ENCODE results near the gene SEMA4B. TPM values are rescaled to one million over a fixed set of nuclear protein-coding genes. Genes with fewer than 3 reads are reported as not detected.

SEMA4B gene
- total and polyA plus RNA-seq, 9 of the 15 experiments (the other 6 are each of a cell fraction or from before 2014, with no cell fraction given) = 1.3 to 33.6 (median 11.0) TPM

DNA sequence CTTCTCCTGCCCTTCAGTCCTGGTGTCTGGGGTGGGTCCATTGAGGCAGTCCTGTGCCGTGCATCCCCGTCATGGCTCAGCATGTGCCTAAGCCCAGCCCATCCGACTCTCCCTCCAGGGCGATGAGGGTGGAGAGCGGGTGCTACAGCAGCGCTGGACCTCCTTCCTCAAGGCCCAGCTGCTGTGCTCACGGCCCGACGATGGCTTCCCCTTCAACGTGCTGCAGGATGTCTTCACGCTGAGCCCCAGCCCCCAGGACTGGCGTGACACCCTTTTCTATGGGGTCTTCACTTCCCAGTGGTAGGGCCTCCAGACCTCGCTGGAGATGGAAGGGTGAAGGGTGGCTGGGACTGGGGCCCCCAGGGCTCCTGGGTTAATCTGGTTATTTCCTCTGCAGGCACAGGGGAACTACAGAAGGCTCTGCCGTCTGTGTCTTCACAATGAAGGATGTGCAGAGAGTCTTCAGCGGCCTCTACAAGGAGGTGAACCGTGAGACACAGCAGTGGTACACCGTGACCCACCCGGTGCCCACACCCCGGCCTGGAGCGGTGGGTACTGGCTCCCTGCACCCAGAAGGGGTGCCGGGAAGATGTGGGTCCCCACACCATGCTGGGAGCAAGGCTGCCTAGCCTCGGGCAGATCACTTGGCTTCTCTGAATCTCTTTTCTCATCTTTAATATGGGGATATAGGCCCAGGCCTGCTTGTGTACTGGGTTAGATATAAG lies 22.5 kb downstream of the SEMA4B start:
- H3K9me3 ChIP-seq (replicated peaks; ENCODE audit: control insufficient read depth, insufficient read depth, low read depth, low read length) = no peaks in the 10 kb centered on the region
- H3K4me1 ChIP-seq (replicated peaks in 1 of 2; ENCODE audit: control insufficient read depth in 2 of 2, insufficient read depth in 2 of 2, low read length in 2 of 2) = peaks cover 0 to 26% of the 10 kb centered on the region in 2 experiments; a peak in 2 of 5 replicates
- no peak for TF ChIP-seq NONO (IDR thresholded peaks at IDR 0.05; ENCODE audit: low read depth in 2 of 2, low read length in 1 of 2)
- TF ChIP-seq RBM22 (IDR thresholded peaks at IDR 0.05; ENCODE audit: low read depth, low read length, poor library complexity, severe bottlenecking) = peak; percentile 43
- H3K27me3 ChIP-seq (ENCODE audit: control insufficient read depth in 2 of 2, insufficient read depth in 2 of 2, low read length in 2 of 2) = no peaks in the 10 kb centered on the region
- no peaks in the 10 kb centered on the region for H3K9me1 ChIP-seq (ENCODE audit: control insufficient read depth, insufficient read depth, low read length)
- H3K79me2 ChIP-seq (ENCODE audit: control insufficient read depth, insufficient read depth, low read length) = no peaks in the 10 kb centered on the region
- DNase-seq (ENCODE audit: extremely low read depth in 1 of 4, low spot score in 3 of 4) (no peak), FAIRE-seq (no peak), ATAC-seq (no peak)
- H2AFZ ChIP-seq (ENCODE audit: low read depth, low read length) = no peak overlapping the region
- in situ Hi-C loops (cut with MboI) (no loop called here), intact Hi-C loops (cut with micrococcal nuclease) (no loop called here)
- 0 out of 2 replicates have a peak, but pooled peaks cover 5% of the 10 kb centered on the region for H4K20me1 ChIP-seq (replicated peaks; ENCODE audit: control insufficient read depth, insufficient read depth, low read length)
- ChIA-PET CTCF (ENCODE audit: low intra/inter-chr PET ratio) (no interaction called here), POLR2A (no interaction called here)
- peak overlapping the region in 1 of 2 experiments; percentile 69; a peak in 1 of 4 replicates for H3K9ac ChIP-seq (ENCODE audit: insufficient read depth in 1 of 2, low read depth in 2 of 2, low read length in 2 of 2)
- no TSS peak for BruUV-seq (replicated peaks)
- H3K4me3 ChIP-seq = no peak overlapping the region
- peaks cover 86% of the 10 kb centered on the region; the same call in 2 of the 3 replicates for H3K36me3 ChIP-seq (ENCODE audit: control insufficient read depth, insufficient read depth, low read length)
- WGBS (ENCODE audit: insufficient coverage, low coverage, missing lambda C conversion rate) = 90% methylated on average over 22 of the region's 22 CpGs
- no peak overlapping the region for H3K27ac ChIP-seq (ENCODE audit: extremely low read depth, low read depth, low read length)
- no peak overlapping the region for H3K4me2 ChIP-seq (ENCODE audit: insufficient read depth, low read length)

DNA sequence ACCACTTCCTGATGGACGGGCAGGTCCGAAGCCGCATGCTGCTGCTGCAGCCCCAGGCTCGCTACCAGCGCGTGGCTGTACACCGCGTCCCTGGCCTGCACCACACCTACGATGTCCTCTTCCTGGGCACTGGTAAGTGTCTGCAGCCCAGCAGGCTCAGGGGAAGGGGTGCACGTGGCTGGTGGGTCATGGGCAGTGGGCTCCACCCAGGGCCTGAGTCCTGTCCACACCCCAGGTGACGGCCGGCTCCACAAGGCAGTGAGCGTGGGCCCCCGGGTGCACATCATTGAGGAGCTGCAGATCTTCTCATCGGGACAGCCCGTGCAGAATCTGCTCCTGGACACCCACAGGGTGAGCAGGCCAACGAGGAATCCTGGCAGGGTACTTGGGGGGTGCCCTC lies 23.9 kb downstream of the SEMA4B start:
- ChIA-PET POLR2A (no interaction called here), CTCF (ENCODE audit: low intra/inter-chr PET ratio) (interaction anchor here (1.1 kb wide), 1 partner anchor 82 kb away, joined by 4 read pairs; no protein-coding TSS in a partner anchor)
- no peak for FAIRE-seq
- Histone ChIP-seq H3K27ac (ENCODE audit: extremely low read depth, low read depth, low read length) (no peak overlapping the region), H3K9ac (ENCODE audit: insufficient read depth in 1 of 2, low read depth in 2 of 2, low read length in 2 of 2) (no peak overlapping the region; a peak in 1 of 4 replicates), H3K9me1 (ENCODE audit: control insufficient read depth, insufficient read depth, low read length) (no peaks in the 10 kb centered on the region), H3K4me2 (ENCODE audit: insufficient read depth, low read length) (no peak overlapping the region), H3K79me2 (ENCODE audit: control insufficient read depth, insufficient read depth, low read length) (no peaks in the 10 kb centered on the region), H3K9me3 (replicated peaks; ENCODE audit: control insufficient read depth, insufficient read depth, low read depth, low read length) (no peaks in the 10 kb centered on the region), H3K4me3 (no peak overlapping the region), H3K27me3 (ENCODE audit: control insufficient read depth in 2 of 2, insufficient read depth in 2 of 2, low read length in 2 of 2) (no peaks in the 10 kb centered on the region), H3K36me3 (ENCODE audit: control insufficient read depth, insufficient read depth, low read length) (peaks cover 89% of the 10 kb centered on the region; the same call in 2 of the 3 replicates), H3K4me1 (replicated peaks in 1 of 2; ENCODE audit: control insufficient read depth in 2 of 2, insufficient read depth in 2 of 2, low read length in 2 of 2) (peaks cover 2 to 20% of the 10 kb centered on the region in 2 experiments; a peak in 3 of 5 replicates), H2AFZ (ENCODE audit: low read depth, low read length) (no peak overlapping the region), H4K20me1 (replicated peaks; ENCODE audit: control insufficient read depth, insufficient read depth, low read length) (0 out of 2 replicates have a peak, but pooled peaks cover 4% of the 10 kb centered on the region)
- 97% methylated on average over 15 of the region's 17 CpGs for WGBS (ENCODE audit: insufficient coverage, low coverage, missing lambda C conversion rate)
- intact Hi-C loops (cut with micrococcal nuclease) = no loop called here
- no TSS peak for BruUV-seq (replicated peaks)
- in situ Hi-C loops (cut with MboI) = no loop called here
- DNase-seq (ENCODE audit: extremely low read depth in 1 of 4, low spot score in 3 of 4) = no peak
- TF ChIP-seq, protein P1, sequence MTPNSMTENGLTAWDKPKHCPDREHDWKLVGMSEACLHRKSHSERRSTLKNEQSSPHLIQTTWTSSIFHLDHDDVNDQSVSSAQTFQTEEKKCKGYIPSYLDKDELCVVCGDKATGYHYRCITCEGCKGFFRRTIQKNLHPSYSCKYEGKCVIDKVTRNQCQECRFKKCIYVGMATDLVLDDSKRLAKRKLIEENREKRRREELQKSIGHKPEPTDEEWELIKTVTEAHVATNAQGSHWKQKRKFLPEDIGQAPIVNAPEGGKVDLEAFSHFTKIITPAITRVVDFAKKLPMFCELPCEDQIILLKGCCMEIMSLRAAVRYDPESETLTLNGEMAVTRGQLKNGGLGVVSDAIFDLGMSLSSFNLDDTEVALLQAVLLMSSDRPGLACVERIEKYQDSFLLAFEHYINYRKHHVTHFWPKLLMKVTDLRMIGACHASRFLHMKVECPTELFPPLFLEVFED (CRISPR knock-in tag; conservative IDR thresholded peaks at IDR 0.05) = no peak
- TF ChIP-seq RBM22 (IDR thresholded peaks at IDR 0.05; ENCODE audit: low read depth, low read length, poor library complexity, severe bottlenecking) = peak; percentile 13
- TF ChIP-seq POLR2G (IDR thresholded peaks at IDR 0.05; ENCODE audit: low read depth, low read length) = peak; percentile 56; the same call in 1 of the 2 replicates
- no peak for ATAC-seq
